GM19043 (cell line): ENCODE measurements around the gene MRPL55.
A peak's percentile ranks its signal among the peaks of the same experiment; 100 is the strongest.

ENCODE experiments used
- ATAC-seq: cut with Tn5 transposase; IDR thresholded peaks from one replicate; pipeline ENCODE4 v1.9.1; 2021; ENCODE audit warnings: low read depth; ENCODE audit not compliant: unreplicated experiment

MRPL55 gene

DNA sequence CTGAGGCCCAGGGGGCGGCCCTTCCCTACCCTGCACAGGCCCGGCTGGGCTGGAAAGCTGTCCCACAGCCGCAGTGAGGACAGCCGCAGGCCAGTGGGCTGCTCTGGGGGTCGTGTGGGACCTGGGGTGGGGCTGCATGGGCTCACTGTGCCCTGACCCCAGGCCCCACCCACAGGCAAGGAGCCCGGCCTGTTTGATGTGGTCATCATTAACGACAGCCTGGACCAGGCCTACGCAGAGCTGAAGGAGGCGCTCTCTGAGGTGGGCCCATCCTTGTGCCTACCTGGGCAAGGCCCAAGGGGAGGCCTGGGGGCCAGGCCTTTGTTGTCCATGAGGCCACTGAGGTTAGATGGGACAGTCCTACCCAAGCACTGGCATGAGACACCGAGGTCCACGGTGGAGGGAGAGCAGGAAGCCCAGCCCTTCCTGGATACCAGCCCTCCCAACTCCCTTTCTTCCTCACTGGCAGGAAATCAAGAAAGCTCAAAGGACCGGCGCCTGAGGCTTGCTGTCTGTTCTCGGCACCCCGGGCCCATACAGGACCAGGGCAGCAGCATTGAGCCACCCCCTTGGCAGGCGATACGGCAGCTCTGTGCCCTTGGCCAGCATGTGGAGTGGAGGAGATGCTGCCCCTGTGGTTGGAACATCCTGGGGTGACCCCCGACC is 39.2 kb upstream of the MRPL55 start:
- ATAC-seq: no peak

DNA sequence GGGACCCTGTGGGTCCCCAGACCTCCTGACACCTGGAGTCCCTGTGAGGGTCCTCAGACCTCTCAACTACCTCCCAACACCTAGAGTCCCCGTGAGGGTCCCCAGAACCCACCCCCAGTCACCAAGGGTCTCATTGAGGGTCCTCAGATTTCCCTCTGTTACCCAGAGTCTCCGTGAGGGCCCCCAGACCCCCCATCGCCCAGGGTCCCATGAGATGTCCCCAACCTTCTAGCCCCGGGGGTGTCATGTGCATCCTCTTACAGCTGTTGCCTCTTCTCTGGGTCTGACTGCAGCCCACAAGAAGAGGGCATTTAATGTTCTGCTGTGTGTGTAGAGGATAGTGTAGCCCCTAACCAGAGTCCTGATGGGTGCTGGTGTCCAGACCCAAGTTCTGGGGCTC is 38.7 kb upstream of the MRPL55 start:
- no peak for ATAC-seq

DNA sequence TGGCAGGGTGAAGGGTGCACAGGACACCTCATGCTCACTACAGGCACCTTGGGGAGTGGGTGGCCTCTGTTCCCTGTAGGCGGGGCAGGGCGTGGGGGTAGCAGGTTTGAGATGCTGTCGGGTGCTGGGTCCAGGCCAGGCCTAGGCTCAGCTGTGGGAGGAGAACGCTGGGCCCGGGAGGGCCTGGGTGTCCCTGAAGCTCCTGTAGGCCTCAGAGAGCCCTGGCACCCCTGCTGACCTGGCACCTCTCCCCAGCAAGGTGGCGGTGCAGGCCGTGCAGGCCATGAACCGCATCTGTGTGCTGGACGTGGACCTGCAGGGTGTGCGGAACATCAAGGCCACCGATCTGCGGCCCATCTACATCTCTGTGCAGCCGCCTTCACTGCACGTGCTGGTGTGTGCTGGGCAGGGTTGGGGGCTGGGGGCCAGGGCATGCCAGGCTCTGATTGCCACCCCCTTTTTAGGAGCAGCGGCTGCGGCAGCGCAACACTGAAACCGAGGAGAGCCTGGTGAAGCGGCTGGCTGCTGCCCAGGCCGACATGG is 38.1 kb upstream of the MRPL55 start:
- ATAC-seq: no peak

DNA sequence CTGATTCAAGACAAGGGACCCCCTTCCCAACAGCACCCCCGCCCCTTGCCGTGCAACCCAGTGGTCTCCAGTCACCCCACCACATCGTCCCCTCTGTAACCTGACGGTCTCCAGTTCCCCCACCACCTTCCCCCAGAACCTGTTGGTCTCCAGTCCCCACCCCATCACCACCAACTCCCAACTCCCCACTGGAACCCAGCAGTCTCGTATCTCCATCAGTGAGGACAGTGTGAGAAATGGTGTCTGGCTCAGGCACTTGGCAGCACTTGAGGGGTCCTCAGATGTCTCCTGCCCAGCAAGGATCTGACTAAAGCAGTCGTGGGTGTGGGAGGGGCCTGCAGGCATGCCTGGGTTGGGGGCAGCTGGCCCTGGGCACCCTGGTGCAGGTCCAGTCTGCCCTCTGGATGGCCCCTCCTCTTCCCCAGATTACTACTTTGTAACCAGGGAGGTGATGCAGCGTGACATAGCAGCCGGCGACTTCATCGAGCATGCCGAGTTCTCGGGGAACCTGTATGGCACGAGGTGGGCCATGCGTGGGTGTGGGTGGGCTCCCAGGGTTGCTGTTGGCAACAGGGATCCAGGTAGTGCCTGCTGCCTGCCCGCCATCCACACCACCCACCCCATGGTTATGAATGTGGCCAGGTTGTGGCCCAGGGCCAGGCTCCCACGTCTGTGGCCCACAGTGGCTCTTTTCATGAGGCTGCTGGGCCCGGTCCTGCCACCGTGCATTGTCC is 37.5 kb upstream of the MRPL55 start:
- ATAC-seq: no peak

DNA sequence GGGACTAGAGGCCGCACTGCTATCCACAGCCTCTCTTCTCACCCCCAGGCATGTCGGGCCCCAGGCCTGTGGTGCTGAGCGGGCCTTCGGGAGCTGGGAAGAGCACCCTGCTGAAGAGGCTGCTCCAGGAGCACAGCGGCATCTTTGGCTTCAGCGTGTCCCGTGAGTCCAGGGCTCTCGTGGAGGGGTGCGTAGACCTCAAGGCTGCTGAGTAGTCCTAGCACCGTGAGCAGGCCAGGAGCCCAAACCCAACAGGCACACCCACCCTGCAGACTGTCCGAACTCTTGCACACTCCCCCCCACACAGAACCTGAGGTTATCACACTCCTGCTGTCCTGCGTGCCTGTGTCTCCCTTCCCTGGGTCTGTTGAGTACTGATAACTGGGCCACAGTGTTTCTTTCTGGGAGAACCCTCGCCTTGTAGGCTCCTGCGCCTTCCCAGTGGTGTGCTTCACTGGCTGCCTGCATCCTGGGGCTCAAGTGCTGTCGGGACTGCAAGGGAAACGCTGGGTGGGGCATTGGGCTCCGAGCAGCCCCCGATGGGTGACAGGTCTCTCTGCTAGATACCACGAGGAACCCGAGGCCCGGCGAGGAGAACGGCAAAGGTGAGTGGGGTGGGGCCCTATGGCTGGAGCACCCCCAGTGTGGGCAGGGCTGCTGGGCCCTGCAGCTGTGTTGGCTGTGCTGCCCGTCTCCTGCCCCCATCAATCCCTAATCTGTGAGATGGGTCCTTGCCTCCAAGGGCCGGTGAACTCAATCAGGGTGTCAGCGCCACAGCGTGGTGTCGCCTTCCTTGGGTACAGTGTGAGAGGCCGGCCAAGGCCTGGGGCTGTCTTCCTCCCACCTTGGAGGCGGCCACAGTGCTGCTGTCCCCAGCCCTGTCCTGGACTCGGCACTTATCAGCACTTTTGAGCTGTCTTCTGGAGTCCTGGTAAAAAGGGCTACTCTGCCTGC is 36.6 kb upstream of the MRPL55 start:
- no peak for ATAC-seq

DNA sequence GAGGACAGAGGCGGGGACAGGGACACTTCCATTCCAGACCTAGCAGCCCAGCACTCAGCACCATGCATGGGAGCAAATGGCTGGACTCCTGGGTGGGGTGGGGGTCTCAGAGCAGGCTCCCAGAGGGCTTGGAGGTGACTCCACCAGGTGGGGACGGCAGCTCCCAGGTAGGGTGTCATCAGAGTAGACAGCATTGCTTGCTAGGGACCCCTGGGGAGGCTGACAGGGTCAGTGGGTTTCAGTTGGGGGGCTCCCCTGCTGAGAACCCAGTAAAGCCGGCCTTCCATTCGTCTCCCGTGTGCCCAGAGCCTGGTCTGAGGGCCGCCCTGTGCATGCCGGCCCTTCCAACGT is 35.9 kb upstream of the MRPL55 start:
- ATAC-seq: no peak

DNA sequence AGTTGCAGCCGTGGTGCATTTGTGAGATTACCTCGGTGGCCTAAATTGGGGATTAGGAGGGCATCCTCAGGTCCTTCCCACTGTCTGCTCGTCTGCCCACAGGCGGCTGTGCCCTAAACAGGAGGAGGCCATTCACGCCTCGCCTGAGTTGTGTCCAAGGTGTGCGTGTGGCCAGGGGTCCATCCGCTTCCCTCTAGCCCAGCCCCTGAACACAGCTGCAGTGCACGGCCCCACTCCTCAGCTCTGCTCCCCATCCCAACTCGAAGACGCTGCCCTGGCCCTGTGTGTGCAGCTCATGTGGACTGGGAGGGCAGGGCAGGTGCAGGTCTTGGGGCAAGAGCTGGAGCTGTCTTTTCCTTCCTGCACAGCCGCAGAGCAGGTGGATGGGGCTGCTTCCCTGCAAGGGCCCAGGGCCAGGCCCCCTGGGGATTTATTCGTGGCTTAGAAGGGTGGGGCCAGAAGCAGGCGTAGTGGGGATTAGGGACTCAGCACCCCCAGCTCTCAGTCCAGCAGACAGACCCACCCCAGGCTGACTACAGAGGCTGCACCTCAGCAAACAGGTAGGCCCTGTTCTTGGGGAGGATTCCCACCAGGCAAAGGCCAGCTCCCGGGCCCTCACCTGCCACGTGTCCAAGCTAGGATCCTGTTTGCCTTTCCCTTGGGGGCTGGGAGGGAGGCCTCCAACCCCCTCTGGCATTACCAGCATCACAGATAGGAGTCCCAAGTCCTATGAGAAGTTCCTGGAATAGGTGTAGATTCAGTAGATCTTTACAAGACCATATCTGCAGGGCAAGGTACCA is 35.3 kb upstream of the MRPL55 start:
- ATAC-seq: no peak

DNA sequence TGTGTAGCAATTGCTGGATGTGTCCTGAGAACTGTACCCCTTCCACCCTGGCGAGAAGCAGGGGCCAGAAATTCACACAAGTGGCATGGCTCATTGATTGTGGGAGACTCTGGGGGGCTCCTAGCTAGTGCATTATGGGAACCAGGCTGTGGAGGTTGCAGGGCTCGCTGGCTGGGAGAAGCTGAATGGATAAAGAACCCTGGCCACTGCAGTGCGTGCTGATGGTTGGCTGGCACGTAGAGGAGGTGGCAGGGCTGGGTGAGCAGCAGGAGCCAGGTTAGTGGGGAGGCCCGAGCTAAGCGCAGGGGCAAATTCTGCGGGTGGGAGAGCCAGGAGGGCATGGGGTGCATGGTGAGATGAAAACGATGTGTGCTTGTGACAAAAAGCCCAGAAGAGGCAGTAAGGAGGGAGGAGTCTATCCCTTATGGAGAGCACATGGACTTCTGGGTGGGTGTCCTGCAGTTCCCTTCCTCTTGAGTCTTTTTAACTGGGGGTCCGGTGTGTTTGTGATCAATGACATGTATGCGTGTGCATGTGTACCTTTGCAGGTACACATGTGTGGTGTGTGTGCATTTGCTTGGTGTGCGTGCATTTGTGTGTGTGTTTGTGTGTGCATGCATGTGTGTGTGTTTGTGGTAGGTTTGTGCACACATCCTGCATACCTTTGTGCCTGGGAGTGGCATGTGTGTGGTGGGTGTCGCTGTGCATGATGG is 34.5 kb upstream of the MRPL55 start:
- no peak for ATAC-seq

DNA sequence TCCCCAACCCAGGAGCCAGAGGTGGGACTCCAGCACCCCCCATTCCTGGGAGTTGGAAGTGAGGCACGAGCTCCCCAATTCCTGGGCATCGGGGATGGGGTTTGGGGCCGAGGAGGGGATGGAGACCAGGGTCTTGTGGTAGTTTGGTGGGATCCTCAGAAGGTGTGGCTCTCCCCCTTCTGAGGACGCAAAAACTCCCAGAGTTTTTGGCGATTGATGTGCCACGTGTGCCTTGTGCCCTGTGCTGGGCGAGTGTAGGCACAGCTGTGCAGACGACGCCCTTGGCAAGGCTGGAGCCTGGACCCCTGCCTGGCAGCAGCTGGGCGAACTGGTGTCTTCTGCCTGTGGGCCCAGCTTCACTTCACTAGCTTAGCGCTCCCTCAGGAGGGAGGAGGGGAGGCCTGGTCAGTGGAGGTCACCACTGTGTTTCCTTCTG is 33.6 kb upstream of the MRPL55 start:
- ATAC-seq: no peak

DNA sequence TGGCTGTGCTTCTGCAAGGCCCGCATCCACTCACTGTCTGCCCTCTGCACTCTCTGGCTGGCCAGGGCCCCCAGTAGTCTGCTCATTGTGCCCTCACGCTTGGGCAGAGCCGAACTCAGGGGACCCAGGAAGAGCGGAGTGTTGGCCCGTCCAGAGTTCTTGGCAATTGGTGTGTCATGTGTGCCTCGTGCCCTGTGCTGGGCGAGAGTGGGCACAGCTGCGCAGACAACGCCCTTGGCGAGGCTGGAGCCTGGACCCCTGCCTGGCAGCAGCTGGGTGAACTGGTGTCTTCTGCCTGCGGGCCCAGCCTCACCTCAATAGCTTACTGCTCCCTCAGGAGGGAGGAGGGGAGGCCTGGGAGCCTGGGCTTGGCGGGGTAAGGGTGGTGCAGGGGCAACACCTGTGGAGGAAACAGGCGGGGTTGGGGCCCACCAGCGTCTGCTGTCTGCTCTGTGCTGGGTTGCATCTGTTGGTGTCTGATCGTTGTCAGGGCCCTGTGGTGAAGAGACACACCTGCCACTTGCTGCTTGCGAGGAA is 33.1 kb upstream of the MRPL55 start:
- no peak for ATAC-seq

DNA sequence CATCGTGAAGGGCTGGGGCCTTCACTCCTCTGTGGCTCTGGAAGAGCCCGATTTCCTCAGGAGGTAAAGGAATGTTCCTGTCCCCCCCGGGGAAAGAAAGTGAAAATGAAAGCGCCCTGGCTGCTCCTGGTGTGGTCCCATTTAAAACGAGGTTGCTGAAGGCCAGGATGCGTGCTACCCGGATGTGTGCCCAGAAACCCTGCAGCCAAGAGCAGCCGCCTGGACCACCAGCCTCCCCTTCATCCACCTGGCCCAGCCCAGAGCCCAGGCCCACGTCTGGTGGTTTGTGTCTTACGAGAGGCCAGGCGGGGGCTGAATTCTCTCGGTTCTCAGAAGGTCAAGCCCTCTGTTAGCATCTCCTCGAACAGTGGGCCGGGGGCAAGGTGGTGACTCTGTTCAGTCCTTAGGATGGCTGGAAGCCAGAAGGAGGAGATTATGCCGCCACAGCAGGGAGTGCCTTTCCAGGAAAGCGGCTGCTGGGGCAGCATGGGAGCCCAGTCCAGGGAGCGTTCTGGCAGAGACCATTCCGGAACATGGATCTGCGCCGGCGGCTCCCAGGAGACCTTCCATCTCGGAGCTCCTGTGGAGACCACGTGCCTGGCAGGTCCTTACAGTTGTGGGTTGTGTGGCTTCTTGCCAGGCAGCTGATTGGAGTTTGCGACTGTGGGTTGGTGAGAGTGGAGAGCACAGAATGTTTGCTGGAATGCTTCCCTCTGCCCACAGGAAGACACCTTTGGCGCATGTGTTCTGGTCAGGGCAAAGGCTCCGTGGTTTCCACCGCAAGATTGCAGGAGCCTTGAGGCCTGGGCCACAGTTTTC is 32.3 kb upstream of the MRPL55 start:
- ATAC-seq: no peak

DNA sequence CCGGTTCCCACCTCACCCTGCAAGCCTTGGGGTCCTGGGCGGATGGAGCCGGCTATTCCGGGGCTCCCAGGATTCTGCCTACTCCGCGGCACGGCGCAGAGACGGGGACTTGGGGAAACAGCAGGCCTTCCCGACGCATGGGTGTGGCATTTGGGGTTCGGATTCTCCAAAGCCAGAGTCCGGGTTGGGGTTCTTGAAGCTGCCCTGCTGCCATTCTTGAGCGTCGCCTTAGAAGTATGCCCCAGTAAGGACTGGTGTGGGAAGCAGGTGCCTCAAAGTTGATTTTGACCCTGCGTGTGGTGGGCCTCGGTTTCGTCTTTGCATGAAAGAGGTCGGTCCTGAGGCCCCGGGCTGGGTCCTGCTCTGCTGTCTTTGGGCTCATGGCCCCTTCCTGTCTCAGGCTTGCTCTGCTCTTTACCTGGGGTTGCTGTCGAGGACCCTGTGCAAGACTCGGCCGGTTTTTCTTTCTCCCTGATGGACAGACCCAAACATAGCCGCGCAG is 31.7 kb upstream of the MRPL55 start:
- no peak for ATAC-seq

DNA sequence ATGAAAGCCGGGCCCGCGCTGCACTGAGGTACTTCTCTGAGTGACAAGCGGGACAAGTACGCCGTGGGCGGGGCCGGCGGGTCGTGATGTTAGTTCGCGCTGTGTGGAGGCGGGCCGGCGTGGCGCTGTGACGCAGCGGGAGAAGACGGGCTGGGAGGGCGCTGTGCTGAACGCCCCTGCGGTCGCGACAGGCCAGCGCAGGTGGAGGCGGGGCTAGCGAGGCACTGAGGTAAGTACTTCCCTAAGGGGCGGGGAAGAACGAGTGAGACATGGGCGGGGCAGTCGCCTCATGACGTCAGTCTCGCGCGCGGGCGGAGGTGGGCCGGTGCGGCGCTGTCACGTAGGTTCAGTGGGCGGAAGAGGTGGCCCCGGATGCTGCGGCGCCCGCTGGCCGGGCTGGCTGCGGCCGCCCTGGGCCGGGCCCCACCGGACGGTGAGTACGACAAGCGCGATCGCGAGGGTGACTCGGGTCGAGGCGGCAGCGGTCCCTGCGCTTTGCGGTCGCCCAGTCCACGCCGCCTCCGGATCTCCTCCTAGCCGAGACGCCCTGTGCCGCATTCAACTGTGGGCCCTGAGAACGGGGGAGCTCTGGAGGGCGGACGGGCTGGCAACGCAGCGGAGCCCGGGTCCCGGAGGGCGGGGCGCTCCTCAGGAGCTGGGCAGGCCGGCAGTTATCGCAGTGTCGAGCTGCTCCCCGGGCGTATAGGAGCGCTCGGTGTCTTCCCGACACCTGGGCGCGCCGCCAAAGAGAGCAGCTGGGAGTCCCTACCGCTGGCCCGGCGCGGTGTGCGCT is 31.0 kb upstream of the MRPL55 start, which contains the start of gene GUK1:
Gene GUK1 (plus strand): TSS at position 349 of the 793 bp plus-strand sequence. CDS start 24 bp downstream, at position 373.
- peak; percentile 88 for ATAC-seq

DNA sequence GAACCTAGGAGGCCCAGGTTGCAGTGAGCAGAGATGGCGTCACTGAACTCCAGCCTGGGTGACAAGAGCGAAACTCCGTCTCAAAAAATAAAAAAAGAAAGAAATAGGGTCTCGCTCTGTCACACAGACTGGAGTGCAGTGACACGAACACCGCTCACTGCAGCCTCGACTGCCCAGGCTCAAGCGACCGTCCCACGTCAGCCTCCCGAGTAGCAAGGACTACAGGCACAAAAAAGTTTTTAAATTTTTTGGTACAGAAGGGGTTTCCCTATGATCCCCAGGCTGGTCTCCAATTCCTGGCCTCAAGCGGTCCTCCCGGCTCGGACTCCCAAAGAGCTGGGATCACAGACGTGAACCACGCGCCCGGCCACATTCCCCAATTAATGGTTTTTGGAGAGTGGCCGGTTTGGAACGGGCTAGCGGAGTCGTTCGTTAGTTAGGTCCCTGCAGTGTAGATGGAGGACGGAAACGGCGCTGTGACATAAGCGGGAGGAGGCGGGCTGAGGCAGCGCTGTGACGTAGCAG is 30.4 kb upstream of the MRPL55 start:
- no peak for ATAC-seq

DNA sequence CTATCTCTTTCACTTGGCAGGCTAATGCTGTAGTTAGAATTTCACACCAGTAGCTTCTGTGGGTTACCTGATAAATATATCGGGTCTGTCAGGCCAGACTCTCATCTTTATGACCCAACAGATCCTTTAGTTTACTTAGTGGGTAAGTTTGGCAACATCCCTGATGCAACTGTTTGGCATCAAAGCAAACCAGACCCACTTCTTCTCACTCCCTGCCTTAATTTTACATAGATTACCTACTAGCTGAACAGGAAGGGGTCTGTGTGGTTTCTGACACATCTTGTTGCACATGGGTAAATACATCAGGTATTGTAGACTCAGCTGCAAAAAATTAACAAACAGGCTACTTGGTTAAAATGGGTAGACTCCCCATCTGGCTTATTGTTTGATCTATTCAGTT is 27.8 kb upstream of the MRPL55 start:
- ATAC-seq: no peak

DNA sequence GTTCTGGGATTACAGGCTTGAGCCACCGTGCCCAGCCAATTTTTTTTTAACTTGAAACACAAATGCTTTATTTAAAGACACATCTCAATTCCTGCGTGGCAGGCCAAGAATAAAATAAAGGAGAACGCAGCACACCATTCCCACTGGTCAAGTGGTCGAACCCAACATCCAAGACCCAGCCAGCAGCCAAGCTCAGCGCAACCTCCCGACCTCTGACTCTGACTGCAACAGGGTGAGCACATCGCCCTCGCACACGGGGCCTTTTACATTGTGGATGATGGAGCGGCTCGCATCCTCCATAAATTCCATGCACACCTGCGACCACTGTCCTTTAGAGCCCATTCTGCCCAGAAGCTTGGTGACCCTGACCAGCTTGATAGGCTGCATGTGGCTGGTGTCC is 25.5 kb upstream of the MRPL55 start:
- ATAC-seq: no peak

DNA sequence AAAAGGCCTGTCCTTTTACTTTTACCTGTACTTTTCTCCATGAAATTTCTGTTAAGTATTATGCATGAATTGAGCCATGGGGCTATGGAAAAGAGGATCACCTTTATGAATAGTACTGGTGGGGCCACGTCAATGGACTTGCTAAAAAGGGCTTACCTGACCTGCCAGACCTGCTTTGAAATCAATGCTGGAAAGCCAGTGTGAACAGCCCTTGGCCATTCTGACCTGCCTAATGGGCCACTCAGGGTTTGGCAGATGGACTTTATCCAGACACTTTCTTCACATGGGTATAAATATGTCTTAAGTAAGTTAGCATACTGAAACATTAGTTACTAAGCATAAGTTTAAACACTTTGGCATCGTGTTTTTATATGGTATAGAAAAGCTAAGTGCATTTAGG is 22.7 kb upstream of the MRPL55 start:
- ATAC-seq: no peak
